ENCODE results near the gene LRRC3.
A peak's percentile ranks its signal among the peaks of the same experiment; 100 is the strongest.

The LRRC3 gene

DNA sequence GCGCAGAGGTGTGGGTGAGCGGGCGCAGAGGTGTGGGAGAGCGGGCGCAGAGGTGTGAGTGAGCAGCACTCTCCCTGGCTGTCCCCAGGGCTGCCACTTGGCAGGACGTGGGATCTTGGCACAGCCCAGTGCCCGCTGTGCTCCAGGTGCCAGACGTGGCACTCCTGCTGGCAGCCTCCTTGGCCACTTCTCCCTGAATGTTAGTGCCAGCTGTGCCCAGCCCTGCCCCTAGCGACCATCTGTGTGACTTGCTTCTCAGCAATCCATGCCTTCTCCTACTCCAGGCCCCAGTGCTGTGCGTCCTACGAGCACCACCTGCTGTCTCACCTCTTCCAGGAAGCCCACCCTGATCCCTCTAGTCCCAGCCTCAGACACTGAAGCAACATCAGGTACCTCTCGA lies 54.2 kb downstream of the LRRC3 start:
- no peaks in the 10 kb centered on the region; the same call in 1 of the 2 replicates for H3K27me3 ChIP-seq (ENCODE audit: insufficient read depth, low read length)
- H3K4me3 ChIP-seq (ENCODE audit: low read depth, low read length, poor library complexity, severe bottlenecking): no peak overlapping the region
- no peaks in the 10 kb centered on the region for H3K79me2 ChIP-seq (ENCODE audit: insufficient read depth, low read length)
- H3K27ac ChIP-seq (ENCODE audit: low read depth, low read length, poor library complexity, severe bottlenecking): no peak overlapping the region
- no peak overlapping the region for H3K4me2 ChIP-seq (ENCODE audit: low read length)
- no peak overlapping the region for H2AFZ ChIP-seq (ENCODE audit: low read length)
- TF ChIP-seq EZH2 (IDR thresholded peaks at IDR 0.05; ENCODE audit: borderline replicate concordance, low read length): no peak
- TF ChIP-seq, protein P1, sequence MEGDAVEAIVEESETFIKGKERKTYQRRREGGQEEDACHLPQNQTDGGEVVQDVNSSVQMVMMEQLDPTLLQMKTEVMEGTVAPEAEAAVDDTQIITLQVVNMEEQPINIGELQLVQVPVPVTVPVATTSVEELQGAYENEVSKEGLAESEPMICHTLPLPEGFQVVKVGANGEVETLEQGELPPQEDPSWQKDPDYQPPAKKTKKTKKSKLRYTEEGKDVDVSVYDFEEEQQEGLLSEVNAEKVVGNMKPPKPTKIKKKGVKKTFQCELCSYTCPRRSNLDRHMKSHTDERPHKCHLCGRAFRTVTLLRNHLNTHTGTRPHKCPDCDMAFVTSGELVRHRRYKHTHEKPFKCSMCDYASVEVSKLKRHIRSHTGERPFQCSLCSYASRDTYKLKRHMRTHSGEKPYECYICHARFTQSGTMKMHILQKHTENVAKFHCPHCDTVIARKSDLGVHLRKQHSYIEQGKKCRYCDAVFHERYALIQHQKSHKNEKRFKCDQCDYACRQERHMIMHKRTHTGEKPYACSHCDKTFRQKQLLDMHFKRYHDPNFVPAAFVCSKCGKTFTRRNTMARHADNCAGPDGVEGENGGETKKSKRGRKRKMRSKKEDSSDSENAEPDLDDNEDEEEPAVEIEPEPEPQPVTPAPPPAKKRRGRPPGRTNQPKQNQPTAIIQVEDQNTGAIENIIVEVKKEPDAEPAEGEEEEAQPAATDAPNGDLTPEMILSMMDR (IDR thresholded peaks at IDR 0.05; ENCODE audit: low read length): peak; percentile 20; the same call in 1 of the 2 replicates
- no peaks in the 10 kb centered on the region for H3K4me1 ChIP-seq (ENCODE audit: insufficient read depth, low read length, severe bottlenecking)
- H4K20me1 ChIP-seq (ENCODE audit: insufficient read depth, low read length): no peaks in the 10 kb centered on the region
- H3F3A ChIP-seq (ENCODE audit: insufficient read depth, low read length): no peaks in the 10 kb centered on the region
- no peaks in the 10 kb centered on the region for H3K9me2 ChIP-seq (ENCODE audit: low read depth, low read length)
- H3K9me3 ChIP-seq (ENCODE audit: low read length): no peaks in the 10 kb centered on the region
- H3K36me3 ChIP-seq (ENCODE audit: insufficient read depth, low read length): no peaks in the 10 kb centered on the region
- no peak overlapping the region for H3K9ac ChIP-seq (ENCODE audit: low read length)

DNA sequence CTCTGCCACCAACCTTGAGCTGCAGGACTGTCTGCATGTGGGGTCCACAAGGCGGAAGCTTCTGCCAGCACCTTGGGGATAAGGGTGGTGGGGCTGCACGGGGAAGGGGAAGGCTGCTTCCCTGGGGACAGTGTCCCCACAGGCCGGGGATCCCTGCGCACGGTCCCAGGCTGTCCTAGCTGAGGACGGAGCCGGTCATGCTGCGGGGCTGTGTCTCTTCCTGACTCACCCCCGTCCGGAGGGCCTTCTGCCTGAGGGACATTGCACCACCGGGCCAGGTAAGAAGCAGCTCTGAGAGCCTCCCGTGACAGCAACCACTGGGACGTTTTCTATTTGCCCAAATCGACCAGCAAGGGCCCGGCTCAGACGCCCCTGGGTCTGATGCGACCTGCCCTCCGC lies 54.8 kb downstream of the LRRC3 start:
- H4K20me1 ChIP-seq (ENCODE audit: insufficient read depth, low read length): no peaks in the 10 kb centered on the region
- H3K9ac ChIP-seq (ENCODE audit: low read length): no peak overlapping the region
- no peaks in the 10 kb centered on the region; the same call in 1 of the 2 replicates for H3K27me3 ChIP-seq (ENCODE audit: insufficient read depth, low read length)
- no peak overlapping the region for H3K27ac ChIP-seq (ENCODE audit: low read depth, low read length, poor library complexity, severe bottlenecking)
- no peaks in the 10 kb centered on the region for H3K36me3 ChIP-seq (ENCODE audit: insufficient read depth, low read length)
- TF ChIP-seq EZH2 (IDR thresholded peaks at IDR 0.05; ENCODE audit: borderline replicate concordance, low read length): no peak
- TF ChIP-seq, protein P1 (IDR thresholded peaks at IDR 0.05; ENCODE audit: low read length): no peak
- H3K9me3 ChIP-seq (ENCODE audit: low read length): no peaks in the 10 kb centered on the region
- H3F3A ChIP-seq (ENCODE audit: insufficient read depth, low read length): no peaks in the 10 kb centered on the region
- no peak overlapping the region for H2AFZ ChIP-seq (ENCODE audit: low read length)
- H3K4me2 ChIP-seq (ENCODE audit: low read length): no peak overlapping the region
- no peaks in the 10 kb centered on the region for H3K9me2 ChIP-seq (ENCODE audit: low read depth, low read length)
- H3K4me3 ChIP-seq (ENCODE audit: low read depth, low read length, poor library complexity, severe bottlenecking): no peak overlapping the region
- no peaks in the 10 kb centered on the region for H3K4me1 ChIP-seq (ENCODE audit: insufficient read depth, low read length, severe bottlenecking)
- H3K79me2 ChIP-seq (ENCODE audit: insufficient read depth, low read length): no peaks in the 10 kb centered on the region

DNA sequence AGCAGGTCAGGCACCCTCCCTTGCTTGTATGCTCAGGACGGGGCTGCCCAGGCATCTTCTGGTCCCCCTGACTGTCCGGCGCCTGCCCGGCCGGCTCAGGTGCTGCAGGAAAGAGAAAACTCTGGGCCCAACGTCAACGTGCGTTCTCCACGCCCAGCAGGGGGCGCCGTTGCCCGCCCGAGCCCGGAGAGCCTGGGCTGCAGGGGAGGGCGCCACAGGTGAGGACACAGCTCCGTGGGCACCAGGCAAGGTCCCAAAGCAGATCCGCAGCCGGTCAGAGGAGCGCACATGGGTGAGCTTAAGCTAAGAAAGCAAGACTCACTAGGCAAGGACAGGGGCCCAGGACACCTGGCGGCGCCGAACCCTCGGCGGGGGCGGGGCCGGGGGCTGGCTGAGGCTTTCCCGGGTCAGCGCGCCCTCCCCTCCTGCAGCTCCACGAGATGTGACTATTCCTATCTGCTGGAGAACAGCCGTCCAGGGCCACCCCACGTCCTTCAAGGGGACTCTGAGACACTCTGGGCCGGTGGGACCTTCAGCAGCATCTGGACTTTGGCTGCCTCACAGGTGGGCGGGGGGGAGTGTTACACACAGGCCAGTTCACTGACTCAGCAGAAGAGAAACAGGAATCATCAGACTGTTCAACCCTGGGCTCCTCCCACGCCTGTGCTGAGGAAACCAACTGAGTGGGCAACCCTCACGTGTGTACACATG lies 55.4 kb downstream of the LRRC3 start:
- Histone ChIP-seq H2AFZ (ENCODE audit: low read length) (no peak overlapping the region), H3K4me2 (ENCODE audit: low read length) (peak overlapping the region; percentile 27; the same call in 1 of the 2 replicates)

More for the DNA sequence above, 55.4 kb downstream of the LRRC3 start:
- Histone ChIP-seq H3K27ac (ENCODE audit: low read depth, low read length, poor library complexity, severe bottlenecking) (no peak overlapping the region), H4K20me1 (ENCODE audit: insufficient read depth, low read length) (no peaks in the 10 kb centered on the region), H3K9ac (ENCODE audit: low read length) (no peak overlapping the region), H3K9me2 (ENCODE audit: low read depth, low read length) (no peaks in the 10 kb centered on the region), H3K27me3 (ENCODE audit: insufficient read depth, low read length) (no peaks in the 10 kb centered on the region; the same call in 1 of the 2 replicates), H3K79me2 (ENCODE audit: insufficient read depth, low read length) (no peaks in the 10 kb centered on the region), H3F3A (ENCODE audit: insufficient read depth, low read length) (no peaks in the 10 kb centered on the region), H3K4me3 (ENCODE audit: low read depth, low read length, poor library complexity, severe bottlenecking) (no peak overlapping the region), H3K36me3 (ENCODE audit: insufficient read depth, low read length) (no peaks in the 10 kb centered on the region), H3K9me3 (ENCODE audit: low read length) (no peaks in the 10 kb centered on the region), H3K4me1 (ENCODE audit: insufficient read depth, low read length, severe bottlenecking) (no peaks in the 10 kb centered on the region)
- TF ChIP-seq EZH2 (IDR thresholded peaks at IDR 0.05; ENCODE audit: borderline replicate concordance, low read length): no peak
- TF ChIP-seq, protein P1 (IDR thresholded peaks at IDR 0.05; ENCODE audit: low read length): peak; percentile 87
